HG03439 (cell line): ENCODE measurements around the gene TMA7B.
A peak's percentile ranks its signal among the peaks of the same experiment; 100 is the strongest.
"Not testable (repeated sequence)": the region's sequence is repeated elsewhere in the genome, so short reads cannot be mapped to it uniquely, and the experiment has no call there.

Experiments used
- ATAC-seq: cut with Tn5 transposase; IDR thresholded peaks from one replicate; pipeline ENCODE4 v1.9.1; 2021; ENCODE audit warnings: mild to moderate bottlenecking, moderate library complexity; ENCODE audit not compliant: unreplicated experiment

Gene TMA7B

DNA sequence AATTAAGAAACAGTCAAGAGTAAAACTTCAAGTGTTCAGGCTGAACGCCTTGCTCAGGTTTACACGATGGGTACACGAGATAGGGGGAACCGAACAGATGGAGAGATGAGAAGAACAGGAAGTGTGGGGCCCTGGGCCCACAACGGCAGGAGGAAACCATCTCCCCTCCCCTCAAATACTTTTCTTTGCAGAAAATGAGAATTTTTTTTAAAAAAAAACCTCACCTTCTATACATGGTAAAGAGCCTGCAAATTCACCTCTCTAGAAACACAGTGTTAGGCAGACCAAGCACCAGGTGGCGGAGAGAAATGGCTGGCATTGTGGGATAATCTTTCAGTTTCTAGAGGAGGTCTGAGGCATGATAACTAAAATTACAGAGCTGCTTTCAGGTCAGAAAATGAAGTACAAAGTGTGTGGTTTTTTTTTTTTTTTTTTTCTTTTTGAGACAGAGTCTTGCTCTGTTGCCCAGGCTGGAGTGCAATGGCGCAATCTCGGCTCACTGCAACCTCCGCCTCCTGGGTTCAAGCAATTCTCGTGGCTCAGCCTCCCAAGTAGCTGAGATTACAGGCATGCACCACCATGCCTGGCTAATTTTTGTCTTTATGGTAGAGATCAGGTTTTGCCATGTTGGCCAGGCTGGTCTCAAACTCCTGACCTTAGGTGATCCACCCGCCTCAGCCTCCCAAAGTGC is 8.4 kb upstream of the TMA7B start:
- not testable (repeated sequence) for ATAC-seq

DNA sequence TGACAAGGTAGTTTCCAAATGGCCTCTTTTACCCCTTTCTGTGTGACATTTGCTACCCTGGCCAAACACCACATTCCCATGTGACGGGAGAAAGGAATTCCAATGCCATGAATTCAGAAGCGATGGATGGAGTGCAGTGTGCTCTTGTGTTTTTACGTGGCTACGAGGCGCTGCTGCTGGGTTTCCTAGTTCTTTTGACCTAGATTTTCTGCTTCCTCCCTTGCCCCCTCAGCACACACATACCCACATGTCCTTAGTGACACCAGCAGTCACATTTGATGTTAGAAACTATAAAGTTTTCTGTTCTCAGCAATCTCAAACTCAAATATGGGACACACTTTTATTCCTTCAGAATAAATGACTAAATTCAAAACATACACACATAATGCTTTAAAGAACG is 7.8 kb upstream of the TMA7B start:
- no peak for ATAC-seq

DNA sequence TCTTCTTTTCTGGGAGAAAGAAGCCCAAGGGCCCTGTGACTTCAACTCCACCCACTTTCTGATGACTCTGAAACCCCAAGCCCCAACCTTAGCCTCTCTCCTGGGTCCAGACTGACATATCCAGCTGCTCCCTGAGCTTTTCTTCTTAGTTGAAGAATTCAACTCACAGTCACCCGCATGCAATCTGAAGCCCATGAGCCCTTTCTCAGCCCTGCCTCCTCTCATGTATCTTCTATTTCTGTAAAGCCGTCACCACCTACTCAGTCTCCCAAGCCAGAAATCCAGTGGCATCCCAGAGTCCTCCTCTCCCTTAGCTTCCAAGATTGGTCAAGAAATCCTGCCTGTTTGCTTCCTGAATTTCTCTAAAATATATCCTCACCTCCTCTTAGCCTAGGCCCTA is 7.1 kb upstream of the TMA7B start:
- no peak for ATAC-seq

DNA sequence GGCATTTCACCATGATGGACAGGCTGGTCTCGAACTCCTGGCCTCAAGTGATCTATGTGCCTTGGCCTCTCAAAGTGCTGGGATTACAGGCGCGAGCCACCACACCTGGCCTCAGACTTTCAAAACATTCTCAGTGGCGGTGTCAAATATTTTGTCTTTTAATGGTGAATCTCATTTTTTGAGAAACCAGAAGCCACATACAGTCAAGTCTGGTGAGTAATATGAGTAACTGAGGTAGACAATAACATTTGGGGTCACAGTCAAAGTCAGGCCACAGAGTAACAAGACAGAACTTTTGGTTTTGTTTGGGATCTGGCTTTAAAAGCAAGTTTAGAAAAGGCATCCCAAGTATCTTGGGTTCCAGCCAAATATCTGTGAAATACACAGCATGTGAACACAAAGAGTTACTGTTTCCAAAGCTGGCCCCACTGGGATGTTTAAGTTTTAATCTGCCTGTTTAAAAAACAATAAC is 5.6 kb upstream of the TMA7B start:
- no peak for ATAC-seq

DNA sequence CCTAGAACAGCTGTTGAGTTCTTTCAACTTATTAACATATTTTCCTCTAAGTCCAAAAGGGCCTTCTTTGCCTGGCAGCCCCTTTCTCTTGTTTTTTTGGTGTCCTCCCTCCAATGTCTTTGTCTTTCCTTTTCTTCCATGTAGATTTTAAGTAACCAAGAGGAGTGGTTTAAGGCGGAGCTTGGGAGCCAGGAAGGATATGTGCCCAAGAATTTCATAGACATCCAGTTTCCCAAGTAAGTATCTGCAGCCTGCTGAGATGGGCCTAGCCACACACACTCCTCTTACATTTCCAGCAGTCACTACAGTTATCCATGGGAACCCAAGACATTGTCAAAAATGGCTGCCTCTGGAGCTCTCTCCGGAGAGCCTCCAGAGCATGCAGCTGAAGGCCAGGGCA is 4.5 kb upstream of the TMA7B start:
- ATAC-seq, result no peak

DNA sequence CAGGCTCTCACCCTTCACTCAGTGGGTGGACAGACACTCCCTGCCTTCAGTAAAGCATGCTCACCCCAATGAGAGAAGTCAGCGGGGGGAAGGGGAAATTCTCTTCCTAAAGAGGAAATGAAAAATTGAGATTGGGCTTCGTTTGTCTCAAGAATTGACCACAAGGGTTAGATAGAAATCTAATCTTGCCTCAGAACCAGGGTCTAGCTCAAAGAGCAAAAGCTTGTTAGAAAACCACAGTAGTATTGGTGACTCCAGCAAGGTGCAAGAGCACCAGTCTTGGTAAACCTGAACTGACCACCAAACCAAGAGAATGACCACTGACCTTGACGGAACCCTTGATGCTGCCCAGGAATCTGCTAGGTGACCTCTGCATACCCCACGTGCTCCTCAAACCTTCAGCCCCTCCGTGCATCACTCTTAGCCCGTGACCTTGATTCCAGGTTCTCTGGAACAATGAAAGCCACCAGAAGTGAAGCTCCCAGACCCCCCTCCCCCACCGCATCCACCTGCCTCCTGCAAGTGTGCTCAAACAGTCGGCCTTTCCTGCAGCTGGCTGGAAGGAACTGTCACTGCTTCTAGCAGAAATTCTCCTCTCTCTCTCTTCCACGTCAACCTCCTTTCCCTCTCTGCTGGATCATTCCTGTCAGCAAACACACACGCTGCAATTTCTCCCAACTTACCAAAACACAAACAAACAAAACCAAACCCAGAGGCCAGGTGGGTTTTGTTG is 3.1 kb upstream of the TMA7B start:
- no peak for ATAC-seq

DNA sequence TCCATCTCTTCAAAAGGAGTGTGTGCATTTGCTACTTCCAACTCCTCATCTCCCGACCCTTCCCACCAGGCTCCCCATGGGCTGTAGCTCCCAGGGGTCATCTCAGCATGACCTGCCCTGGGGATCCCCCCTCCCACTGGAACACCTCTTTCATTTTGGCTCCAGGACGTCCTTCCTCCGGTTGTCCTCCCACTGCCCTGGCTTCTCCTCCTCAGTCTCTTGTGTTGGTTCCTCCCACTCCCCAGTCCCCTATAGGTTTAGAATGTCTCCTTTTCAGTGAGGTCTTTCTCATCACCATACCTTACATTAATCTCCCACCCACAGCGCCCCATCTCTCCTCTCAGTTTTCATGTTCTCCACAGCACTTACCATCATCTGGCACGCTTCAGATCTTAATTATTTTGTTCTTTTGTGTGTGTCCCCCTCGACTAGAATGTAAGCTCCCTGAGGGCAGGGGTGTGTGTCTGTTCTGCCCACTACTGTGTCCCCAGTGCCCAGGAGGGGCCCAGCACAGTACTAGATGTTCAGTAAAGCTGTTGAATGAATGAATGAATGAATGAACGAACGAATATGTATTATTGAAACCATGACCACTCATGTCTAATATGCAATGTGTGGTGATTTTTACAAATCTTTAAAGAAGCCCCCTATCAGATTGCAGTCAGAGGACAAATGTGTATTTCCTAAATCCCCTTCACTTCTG is 2.0 kb upstream of the TMA7B start:
- ATAC-seq, result no peak

DNA sequence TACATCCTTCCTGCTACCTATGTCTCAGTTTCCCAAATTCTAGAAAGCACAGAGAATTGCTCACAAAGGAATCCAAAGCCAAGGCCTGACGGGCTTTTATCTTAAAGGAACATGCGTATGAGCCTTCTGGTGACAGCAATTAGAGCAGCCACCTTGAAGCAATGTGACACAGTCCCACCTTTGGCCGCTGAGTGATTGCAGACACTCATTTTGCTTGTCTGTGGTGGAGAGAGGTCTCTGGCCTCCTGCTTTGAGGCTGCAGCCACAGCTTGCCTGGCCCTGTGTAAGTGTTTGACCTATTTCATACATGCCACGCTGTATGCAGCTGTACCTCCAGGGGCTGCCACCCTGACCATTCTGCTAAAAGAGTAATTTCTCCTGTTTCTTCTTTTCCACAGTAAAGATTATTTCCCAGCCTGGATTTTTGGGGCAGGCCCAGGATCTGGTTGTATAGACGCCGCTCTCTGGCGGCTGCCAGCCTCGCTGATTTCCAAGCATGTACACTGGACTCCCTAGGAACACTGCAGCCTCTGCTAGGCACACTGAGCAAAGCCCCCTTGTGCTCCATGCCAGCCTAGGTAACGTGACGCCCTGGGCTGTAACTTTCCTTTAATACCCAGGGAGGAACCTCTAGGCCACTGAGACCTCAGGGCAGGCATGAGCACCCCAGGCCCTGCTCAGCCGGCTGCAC is 1.1 kb upstream of the TMA7B start:
- ATAC-seq, result no peak

DNA sequence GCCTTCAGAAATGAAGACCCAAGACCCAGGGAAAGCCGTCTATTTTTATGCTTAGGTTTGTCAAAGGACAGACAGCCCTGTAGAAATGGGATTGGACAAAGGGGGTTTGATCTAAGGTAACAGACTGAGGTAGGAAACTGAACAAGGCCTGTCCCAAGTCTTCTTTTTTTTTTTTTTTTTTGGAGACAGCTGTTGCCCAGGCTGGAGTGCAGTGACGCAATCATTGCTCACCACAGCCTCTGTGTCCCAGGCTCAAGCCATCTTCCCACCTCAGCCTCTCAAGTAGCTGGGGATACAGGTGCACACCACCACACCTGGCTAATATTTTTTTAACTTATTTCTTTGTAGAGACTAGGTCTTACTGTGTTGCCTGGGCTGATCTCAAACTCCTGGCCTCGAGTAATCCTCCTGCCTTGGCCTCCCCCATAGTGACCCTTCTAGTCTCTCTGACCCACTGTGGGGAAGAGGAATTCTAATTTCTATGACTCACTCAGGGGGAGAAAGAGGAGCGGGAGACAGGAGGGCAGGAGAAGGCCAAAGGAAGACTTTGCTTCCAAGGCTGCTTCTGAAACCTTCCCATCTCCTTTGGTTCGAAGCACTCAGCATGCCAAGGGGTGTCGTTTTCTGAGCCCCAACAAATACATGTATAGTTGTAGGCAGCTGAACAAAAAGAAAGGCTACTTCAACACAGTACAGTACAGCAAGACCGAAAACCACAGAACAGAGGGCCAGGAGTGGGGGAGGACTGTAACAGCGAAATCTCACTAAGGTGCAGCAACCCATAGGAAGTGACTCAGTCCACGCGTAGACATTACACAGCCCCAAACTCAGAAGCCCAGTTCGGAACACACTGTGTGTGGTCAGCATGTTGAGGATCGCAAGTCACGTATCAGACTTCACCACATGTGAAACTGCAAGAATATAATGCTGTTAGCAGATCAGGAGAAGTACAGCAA is 872 bp downstream of the TMA7B start:
- peak; percentile 86 for ATAC-seq

DNA sequence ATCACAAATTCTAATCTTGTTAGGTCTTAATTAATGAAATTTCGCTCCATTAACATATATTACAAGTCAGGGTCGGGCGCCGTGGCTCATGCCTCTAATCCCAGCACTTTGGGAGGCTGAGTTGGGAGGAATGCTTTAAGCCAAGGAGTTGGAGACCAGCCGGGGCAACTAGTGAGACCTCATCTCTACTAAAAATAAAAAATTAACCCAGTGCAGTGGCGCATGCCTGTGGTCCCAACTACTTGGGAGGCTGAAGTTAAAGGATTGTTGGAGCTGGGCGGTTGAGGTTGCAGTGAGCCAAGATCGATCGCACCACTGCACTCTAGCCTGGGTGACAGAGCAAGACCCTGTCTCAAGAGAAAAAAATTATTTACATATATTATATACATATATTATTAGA is 1.9 kb downstream of the TMA7B start:
- ATAC-seq, result no peak

DNA sequence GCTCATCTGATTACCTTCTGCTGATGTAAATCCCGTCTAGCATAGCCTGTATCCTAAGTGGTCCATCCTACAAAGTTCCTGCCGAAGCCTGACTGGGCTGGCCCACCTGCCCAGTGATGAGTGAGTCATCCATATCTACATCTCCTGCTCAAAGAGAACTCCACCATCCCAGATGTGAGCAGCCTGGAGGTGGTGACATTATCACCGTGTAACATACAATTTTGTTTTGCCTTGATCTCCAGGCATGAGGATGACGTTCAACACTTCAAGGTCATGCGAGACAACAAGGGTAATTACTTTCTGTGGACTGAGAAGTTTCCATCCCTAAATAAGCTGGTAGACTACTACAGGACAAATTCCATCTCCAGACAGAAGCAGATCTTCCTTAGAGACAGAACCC is 5.6 kb downstream of the TMA7B start:
- ATAC-seq, result no peak

DNA sequence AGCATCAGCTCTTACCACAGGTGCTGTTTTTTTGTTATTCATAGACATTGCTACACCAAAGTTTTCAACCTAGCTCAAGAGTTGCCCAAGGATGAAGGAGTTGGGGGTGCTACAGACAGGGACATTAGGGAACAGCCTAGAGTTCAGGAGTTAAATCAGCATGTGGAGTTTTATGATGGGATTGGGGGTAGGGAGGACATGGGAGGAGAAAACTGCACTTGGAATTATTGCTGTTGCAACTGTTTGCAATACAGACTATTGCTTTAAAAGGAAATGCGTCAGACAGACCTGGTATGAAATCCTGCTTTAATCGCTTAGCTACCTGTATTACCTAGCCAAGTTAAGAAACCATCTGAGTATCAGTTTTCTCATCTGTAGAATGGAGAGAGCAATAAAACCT is 6.3 kb downstream of the TMA7B start:
- ATAC-seq, result no peak

DNA sequence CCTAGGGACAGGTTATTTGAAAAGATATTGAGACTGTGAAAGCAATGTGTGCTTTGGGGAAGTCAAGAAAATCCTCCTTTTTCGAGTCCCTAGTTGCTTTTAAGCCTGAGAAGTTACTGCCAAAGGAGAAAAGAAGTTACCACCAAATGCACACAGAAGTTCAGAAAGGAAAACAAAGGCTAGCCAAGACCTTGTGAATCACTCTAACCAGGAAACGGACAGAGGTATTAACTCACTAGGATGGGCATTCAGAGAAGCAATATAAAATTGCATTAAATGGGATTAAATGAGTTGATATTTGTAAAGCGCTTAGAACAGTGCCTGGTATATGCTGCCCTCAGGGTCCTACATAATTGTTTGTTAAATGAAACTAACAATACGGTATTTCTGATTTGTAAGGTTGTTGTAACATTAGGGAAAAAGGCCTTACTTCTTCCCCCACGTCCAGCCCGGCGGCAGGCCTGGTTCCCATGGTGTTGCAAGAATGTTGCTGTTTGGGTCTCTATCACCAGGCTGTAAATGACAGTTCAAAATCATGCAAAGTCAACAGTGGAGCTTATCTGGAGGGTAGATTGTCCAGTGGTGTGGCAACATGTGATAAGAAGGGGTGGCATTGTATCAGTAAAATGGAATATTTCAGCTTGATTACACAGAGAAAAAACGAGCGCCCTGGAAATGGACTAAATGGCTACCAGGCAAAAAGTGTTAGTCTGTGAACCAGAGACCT is 7.1 kb downstream of the TMA7B start:
- no peak for ATAC-seq

DNA sequence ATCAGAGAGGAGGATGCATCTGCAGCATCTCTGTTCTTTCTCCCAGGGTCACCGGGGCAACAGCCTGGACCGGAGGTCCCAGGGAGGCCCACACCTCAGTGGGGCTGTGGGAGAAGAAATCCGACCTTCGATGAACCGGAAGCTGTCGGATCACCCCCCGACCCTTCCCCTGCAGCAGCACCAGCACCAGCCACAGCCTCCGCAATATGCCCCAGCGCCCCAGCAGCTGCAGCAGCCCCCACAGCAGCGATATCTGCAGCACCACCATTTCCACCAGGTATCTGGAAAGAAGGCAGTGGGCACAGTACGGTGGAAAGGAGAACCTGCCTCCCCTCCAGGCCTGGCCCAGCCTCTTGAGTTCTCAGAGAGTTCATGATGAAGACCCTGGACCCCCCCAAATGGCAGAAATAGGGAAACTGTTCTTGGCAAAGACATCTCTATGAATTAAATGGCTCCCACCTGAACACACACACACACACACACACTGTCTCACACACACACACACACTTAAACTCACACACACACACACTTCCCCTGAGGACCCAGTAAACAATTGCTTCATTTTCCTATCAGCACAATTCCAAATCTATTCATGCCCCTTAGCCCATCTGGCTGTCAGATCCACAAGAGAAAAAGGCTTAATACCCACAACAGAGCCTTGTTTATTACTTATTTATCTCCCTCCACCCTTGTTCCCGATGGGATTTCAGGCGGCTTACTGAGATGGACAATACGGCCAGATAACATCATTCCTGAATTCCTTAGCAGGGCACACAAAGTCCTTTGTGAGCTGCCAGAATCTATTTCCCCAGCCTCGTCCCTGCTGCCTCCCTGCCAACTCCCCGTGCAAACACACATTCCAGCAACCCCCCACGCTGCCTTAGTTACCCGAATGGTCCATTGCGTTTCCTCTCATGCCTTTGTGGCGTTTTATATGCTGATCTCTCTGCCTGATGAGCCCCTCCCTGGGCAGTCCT is 8.1 kb downstream of the TMA7B start:
- ATAC-seq, result no peak

DNA sequence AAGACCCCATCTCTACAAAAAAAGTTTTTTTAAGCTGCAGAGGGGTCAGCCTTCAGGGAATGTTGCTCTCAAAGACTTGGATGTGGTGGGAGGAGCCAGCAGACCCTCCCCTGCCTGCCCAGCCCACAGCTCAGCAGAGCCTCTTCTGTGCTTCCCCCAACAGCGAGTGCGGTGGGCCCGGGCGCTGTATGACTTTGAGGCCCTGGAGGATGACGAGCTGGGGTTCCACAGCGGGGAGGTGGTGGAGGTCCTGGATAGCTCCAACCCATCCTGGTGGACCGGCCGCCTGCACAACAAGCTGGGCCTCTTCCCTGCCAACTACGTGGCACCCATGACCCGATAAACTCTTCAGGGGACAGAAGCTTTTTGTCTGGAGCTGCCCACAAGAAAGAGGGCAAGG is 10.5 kb downstream of the TMA7B start:
- no peak for ATAC-seq

DNA sequence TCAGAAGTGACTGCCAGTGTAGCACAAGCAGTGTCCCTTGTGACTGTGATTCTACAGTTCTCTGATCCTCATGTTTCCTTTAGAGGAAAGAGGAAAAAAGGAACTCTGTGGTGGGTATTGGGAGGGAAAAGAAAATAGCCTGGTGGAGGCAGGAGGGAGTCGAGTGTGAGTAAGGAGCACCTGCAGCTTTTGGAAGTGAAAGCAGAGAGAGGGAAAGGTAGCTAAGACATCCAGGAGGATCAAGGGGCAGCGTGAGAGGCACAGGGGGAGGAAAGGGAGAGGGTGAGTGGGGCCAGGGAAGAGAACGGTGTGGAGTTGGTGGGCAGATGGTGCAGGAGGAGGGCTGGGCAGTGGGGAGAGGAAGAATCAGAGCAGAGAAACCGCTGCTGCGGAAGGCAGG is 12.4 kb downstream of the TMA7B start:
- no peak for ATAC-seq

DNA sequence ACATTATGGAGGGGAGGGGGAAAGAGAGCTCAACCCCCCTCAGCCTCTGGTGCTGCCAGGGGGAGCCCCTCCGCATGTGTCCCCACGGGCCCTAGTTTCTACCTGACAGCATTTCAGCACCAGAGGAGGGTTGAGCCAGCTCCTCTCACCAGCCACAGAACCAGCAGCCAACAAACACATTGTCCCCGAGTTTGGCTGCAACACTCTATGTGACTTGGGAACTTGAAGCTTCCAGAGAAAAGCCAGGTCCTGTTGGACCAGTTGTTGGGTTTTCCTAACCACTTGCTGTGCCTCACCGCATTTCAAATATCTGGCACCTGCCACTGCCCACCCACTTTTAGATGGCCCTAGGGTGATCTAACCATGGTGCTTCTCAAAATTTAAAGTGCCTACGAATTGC is 13.5 kb downstream of the TMA7B start:
- no peak for ATAC-seq

DNA sequence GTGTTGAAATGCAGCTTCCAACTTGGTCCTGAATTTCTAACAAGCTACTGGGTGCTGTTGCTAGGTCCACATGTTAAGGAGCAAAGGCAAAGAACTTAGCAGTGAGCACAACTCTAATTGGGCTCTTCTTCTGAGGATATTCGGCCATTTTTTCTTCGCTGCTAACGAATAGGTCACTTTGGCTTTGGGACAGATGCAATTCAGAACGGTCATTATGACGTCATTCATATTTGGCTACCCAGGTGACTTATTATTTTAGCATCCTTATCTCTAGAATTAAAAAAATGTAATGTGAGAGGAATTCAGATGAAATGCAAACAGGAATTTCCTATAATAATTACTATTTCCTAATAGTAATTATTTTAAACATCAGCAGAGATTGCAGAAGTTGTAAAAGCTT is 13.9 kb downstream of the TMA7B start:
- ATAC-seq, result no peak
